GM10266 (cell line): ENCODE measurements around the gene PCSK5.

Experiments used
- DNase-seq: peaks from one replicate; pipeline ENCODE4 v3.0.0; 2012; ENCODE audit errors: extremely low spot score
- CTCF ChIP-seq: IDR thresholded peaks from 2 replicates; pipeline ENCODE4 v1.5.1; 2012; ENCODE audit warnings: mild to moderate bottlenecking, low read depth; ENCODE audit not compliant: control insufficient read depth, insufficient read depth; ENCODE audit errors: missing control alignments

Gene PCSK5

GRCh38 chr9:75947233-75947632 is 56.8 kb downstream of the PCSK5 start:
- TF ChIP-seq CTCF: no peak

GRCh38 chr9:75950998-75951397 is 60.5 kb downstream of the PCSK5 start:
- DNase-seq: no peak
- no peak for TF ChIP-seq CTCF

More at GRCh38 chr9:75947233-75947632, 56.8 kb downstream of the PCSK5 start:
- no peak for DNase-seq

GRCh38 chr9:75953218-75953617 is 62.7 kb downstream of the PCSK5 start:
- no peak for DNase-seq
- TF ChIP-seq CTCF: no peak

- no peak for DNase-seq
- TF ChIP-seq CTCF: no peak
These were observed 65.7 kb downstream of the PCSK5 start for GRCh38 chr9:75956161-75956560.

GRCh38 chr9:75957116-75957515 is 66.6 kb downstream of the PCSK5 start:
- DNase-seq: no peak
- no peak for TF ChIP-seq CTCF

GRCh38 chr9:75958226-75958625 is 67.8 kb downstream of the PCSK5 start:
- no peak for TF ChIP-seq CTCF
- no peak for DNase-seq

- no peak for DNase-seq
- TF ChIP-seq CTCF: no peak
These were observed 70.1 kb downstream of the PCSK5 start for GRCh38 chr9:75960551-75960950.
